ENCODE results near the gene ADAP1.
"Not testable (repeated sequence)": the region's sequence is repeated elsewhere in the genome, so short reads cannot be mapped to it uniquely, and the experiment has no call there.

The ADAP1 gene

GRCh38 chr7:957418-958220 is 3.1 kb upstream of the ADAP1 start:
- DNase-seq, result peak; percentile 84

DNA sequence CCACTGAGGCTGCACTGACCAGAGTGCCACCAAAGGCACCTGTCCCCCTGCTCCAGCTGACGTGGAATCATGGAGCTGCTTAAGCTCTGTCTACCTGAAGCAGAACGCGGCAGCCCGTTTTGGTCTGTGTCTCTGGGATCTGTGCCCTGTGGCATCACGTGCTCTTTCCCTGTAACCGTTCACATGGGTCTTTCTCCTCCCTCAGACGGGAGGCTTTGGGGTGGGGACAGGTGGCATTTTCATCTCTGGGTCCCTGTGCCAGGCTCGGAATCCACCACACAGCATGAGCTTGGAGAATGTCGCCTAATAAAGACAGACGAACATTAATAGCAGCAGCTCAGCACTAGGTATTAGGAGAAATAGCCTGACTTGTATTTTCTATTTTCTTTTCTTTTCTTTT is 1.6 kb upstream of the ADAP1 start:
- no peak for DNase-seq

DNA sequence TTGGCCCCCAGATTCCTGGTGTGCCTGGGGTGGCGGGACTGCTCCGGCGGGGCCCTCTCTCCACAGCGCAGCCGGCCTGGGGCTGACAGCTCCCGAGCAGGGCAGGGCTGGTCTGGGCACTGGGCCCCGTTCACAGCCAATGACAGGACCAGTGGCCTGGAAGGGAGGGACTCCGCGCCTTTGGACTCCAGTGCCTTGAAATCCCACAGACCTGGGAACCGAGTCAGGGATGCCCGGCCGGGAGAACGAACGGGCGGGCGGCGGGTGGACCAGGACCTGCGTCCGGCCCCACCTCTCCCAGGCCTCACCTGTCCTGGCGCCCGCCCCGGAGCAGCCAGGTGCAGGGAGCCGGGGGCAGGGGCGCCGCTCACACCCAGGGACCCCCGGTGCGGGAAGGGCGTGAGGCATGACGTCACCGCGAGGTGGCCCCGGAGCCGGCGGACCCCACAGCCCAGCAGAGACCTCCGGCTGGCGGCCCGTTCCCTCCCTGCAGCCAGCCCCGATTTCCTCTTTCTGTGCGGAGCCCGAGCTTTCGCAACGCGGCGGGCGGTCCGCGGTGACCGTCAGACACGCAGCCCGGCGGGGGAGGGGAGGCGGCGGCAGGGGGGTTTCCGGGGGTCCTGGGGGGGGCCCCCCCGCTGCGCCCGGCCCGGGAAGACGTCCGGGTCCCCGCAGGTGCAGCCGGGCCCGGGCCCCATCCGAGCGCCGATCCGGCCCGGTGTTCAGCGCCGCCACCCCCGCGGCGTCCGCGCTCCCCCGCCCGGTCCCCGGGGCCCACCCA is 743 bp downstream of the ADAP1 start:
- peak; percentile 70 for DNase-seq

DNA sequence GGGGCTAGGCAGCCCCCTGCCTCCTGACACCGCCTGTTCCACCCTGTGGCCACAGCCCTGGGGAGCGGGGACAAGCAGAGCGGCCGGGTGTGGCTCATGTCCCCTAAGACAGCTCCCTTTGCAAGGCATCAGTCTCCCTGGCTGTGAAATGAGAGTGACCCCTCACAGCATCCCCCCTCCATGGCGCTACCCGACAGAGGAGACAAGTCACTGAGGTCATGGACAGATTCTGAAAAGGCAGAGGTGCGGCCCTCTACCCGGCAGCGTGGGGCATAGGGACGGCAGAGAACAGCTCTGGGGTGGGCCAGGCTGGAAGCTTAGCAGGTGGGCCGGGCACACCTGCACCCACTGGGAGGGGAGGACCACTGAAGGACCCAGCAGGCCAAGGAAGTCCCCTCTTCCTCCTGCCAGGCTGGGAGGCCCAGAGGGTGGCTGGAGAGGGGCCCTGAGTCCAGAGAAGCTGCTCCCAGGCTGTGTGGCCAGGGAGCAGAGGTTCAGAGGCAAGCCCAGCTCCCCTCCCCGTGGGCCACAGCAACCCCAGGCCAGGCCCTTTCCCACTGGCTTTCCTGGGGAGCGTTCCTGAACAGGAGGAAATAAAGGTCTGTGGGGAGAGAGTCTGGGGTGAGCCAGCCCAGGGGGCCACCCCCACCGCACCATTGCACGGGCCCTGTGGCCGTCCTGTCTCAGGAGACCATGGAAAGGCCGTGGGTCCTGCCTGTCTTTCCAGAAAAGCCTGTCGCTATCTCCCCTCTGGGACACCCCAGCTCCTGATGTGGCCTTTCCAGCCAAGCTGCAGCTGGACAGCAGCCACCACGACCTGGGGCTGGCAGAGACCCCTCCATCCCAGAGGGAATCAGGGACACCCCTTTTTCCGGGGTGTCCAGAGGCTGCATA is 1.7 kb downstream of the ADAP1 start:
- DNase-seq, result no peak

DNA sequence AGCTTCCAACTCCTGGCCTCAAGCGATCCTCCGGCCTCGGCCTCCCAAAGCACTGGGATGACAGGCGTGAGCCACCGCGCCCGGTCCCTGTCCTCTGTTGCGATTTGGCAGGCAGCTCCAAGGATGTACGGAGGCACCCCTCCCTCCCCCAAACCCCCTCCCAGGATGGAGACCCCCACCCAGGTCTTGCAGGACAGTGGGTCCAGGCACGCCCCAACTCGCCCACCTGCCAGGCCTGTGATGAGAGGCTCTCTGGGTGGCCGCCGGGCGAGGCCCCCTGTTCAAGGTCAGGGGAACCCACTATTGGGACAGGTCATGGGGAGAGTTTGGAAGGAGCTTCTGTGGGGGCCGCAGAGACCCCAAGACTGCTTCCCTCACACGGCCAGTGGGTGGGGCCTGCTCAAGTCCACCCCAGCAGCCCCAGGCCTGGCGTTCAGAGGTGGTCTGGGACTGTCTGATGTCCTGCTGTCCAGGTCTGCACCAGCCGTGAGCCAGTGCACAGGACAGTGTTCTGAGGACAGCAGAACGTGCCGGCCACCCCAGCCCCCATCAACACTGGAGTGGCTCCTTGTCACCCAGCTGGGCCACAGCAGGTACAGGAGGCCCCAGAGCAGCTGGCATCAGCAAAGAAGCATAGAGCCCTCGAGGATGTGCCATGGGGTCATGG is 2.5 kb downstream of the ADAP1 start:
- DNase-seq, result no peak

DNA sequence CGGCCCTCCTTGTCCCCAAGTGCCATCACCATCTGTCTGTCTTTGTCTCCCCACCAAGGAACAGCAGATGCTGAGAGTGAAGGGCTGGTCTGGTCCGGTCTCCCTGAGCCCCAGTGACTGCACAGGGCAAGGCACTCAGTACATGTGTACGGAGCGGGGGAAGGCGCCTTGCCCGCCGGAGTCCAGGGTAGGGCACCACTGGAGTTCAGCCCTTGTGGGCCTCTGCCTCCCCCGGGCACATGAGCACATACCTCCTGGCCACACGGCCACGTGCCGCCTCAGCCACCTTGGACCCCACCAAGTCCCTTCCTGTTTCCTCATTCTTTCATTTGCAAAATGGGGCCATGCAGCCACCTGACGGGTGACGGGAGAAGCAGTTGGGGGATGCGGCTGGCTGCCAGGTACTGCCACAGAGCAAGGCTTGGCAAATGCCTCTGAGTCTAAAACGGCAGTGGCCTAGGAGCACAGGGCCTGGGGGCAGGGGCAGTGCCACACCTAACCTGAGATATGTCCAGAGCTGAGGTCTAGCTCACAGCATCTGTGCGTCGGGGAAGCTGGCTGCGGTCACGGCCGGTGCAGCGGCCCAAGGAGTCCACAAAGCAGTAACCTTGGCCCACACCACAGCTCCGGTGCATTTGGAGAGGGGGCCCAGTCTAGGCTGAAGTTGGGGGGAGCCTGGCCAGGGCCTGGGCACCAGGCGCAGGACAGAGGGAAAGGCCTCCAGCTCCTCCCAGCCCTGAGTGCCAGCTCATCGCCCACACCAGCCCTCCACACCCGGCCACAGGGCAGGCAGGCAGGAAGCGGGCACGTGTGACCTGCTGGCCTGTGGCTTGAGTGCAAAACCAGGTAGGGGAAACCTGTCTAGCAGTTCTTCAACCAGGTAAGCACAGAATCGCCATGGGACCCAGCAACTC is 5.2 kb downstream of the ADAP1 start:
- no peak for DNase-seq

DNA sequence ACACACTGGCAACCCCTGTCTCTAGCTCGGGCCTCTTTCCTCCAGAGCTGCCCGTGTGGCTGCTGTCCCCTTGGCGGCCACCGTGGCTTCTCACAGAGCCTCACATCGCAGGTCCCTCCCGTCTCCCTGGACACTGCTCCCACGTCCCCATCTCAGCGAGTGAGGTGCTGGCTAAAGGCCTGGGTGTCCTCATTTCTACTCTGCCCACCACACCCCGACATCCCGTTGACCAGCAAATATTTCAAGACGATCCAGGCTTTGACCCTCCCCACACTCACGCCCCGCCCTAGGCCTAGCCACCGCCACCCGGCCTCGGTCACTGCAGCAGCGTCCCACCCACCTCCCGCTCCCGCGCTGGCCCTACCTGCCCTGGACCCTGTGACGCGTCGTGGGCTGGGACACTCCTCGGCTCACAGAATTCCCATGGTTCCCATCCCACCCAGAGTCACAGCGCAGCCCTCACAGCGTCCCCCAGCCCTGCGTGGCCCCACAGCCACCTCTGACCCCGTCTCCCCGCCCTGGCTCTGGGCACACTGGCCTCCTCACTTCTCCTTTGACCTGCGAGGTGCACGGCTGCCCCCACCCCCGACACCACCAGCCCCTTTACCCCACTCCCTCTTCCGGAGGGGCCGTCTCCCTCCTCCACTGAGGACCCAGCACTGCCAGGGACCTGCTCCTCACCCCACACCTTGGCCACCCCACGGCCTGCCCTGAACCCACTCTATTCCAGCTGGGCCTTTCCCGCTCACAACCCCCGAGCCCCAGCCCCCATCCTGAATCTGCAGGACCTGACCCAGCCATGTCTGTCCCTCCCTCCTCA is 6.9 kb downstream of the ADAP1 start:
- no peak for DNase-seq

DNA sequence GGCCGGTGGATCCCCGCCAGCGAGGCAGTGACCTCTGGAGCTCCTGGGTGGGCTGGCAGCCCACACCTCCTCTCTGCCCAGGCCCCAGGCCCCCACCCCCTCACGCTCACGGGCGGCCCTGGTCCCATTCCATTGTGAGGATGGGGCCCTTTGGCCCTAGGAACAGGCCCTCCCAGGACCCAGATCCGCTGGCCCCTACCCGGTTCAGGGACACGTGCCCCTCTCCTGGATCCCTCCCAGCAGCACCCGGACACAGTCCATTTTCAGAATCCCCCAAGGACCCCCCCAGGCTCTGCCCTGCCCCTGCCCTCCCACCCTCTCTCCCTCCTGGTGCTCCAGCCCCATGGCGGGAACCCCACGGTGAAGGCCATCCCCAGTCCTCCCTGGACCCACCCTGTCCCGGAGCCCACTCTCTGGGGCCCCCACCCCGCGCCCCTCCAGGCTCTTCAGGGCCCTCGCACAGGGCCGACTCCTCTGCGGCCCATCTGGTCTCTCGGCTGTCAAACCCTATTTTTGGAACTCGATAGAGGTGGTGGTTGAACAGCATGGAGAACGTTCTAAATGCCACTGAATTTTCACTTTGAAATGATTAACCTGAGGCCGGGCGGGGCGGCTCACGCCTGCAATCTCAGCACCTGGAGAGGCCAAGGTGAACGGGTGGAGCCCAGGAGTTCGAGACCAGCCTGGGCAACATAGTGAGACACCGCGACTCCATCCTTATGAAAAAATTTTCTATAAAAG is 8.1 kb downstream of the ADAP1 start:
- DNase-seq, result no peak

DNA sequence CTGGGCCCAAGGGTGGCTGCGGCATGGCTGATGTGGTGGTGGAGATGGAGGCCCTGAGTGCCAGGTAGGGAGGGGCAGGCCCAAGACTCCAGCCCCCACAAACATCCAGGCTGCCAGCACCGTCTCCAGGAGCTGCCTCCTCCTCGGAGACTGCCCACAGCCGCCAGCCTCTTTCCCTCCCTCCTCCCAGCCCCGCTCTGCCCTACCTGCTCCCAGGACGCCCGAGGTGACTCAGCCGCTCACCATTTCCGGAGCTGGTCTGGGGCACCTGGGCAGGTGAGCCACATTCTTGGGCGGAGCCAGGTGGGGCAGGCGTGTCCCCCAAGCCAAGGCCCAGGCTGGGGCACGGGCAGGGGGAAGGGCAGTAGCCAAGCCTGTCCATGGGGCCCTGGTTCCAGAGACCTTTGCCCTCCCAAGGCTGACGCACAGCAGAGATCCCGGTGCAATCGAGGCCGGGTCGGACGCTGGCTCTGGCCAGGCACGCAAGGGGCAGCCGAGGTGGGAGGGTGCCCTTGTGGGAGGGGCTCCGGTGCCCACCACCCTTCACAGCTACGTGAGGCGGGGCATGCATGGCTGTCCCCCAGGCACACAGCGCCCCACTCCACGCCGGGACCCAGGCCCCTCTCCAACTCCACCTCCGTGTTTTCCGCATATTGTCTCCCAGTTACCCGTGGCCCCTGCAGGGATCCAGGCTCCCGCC is 8.8 kb downstream of the ADAP1 start:
- no peak for DNase-seq

DNA sequence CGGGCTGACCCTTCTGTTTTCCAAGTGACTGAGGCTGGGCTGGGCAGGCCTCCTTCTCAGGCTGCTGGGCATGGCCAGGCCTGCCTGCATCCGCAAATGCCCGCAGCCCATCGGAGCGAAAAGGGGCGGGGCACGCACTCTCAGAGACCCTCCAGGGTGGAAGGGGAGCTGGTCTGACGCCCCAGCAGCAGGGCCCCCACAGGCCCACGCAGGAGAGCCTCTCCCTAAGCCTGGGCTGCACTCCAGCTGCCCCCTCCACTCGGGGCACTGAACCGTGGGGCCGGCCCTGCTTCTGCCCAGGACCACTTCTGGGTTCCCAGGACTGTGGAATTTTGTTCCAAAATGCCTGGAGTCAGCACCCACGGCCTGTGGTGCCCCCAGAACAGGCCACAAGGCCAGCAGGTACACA is 9.3 kb downstream of the ADAP1 start:
- peak; percentile 33 for DNase-seq

- no peak for DNase-seq
Measured at GRCh38 chr7:944744-945143, 9.7 kb downstream of the ADAP1 start.

- DNase-seq, result not testable (repeated sequence)
Measured at GRCh38 chr7:943793-944192, 10.7 kb downstream of the ADAP1 start.

DNA sequence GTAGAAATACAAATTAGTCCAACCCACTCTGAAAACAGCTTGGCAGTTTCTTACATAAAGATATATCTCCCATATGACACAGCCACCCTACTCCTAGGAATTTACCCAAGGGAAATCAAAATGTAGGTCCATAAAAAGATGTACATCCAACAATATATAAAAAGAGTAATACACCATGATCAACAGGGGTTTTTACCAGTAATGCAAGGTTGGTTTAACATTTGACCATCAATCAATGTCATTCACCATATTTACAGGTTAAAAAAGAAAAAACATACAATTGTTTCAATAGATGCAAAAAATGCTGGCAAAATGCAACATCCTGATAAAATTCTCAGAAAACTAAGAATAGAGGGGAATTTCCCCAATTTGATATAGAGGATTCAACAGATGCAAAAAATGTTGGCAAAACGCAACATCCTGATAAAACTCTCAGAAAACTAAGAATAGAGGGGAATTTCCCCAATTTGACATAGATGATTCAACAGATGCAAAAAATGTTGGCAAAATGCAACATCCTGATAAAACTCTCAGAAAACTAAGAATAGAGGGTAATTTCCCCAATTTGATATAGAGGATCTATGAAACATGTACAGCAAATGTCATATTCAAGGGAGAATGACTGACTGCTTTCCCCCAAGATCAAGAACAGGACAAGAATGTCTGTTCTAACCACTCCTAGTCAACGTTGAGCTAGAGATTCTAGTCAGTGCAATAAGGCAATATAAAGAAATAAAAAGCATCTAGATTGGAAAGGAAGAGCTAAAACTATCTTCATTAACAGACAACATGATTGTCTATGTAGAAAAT is 13.7 kb downstream of the ADAP1 start:
- no peak for DNase-seq

DNA sequence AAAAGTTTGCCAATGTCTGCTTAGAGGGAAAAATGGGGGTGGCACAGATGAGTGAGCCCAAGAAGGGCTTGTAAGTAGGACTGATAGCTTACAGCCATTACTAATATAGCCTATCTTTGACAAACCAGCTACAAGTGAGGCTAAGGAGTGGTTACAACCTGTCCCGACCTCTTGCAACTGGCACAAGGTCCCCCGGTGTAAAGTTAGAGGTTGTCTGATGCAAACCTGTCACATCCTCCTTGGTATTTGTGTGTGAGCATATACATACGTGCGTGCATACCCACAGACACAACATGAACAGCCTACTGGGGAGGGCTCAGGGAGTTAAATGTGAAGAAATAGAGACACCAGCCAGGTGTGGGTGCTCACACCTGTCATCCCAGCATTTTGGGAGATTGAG is 14.6 kb downstream of the ADAP1 start:
- DNase-seq, result no peak

GRCh38 chr7:938546-939185 is 15.8 kb downstream of the ADAP1 start:
- no peak for DNase-seq

DNA sequence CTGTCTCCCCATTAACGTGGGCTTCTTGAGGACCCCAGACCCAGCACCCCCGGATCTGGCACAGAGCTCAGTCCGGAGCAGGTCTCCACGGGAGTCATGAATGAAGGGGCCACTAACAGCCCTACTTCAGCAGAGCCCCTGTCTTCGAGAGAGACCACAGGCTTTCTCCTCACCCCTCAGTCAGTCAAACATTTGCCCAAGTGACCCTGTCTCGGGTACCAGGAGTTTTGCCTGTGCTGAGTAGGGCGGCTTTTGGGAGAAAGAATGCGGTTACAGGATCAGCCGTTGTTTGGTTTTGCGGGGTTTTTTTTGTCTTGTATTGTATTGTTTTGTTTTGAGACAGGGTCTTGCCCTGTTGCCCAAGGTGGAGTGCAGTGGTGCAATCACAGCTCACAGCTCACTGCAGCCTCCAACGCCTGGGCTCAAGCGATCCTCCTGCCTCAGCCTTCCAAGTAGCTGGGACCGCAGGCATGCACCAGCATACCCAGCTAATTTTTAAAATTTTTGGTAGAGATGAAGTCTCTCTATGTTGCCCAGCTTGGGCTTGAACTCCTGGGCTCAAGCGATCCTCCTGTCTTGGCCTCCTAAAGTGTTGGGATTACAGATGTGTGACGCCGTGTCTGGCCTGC is 16.5 kb downstream of the ADAP1 start:
- peak; percentile 22 for DNase-seq

DNA sequence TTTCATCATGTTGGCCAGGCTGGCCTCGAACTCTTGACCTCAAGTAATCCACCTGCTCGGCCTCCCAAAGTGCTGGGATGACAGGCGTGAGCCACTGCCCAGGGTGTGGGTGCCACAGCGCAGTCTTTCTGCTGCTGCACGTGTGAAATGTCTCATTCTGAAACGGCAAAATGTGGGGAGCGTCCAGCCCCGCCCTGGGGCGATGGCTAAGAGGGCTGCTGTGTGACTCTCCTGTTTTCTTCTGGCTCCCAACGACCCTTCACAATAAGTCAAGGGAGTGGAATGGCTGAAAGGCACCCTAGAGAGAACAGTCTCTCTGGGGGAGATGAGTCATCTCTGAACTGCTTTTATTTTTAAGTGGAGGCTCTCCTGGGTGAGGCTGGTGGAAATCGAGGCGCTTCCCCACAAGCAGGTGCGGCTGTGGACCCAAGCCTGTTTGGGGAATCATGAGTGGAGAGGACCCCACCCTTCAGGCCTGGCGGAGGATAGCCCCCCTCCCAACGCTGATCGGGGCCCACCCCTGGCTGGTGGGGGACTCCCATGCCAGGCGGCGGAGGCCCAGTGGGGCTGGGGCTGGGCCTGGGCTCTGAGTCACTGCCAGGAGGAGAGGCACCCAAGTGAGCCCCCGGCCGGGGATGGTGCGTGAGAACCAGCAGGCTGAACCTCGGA is 18.0 kb downstream of the ADAP1 start:
- no peak for DNase-seq
